DND-41 (cell line): Measurements from ENCODE around the gene CSRNP2.

ENCODE experiments used
- CTCF ChIP-seq: IDR thresholded peaks from 2 replicates; pipeline ENCODE4 v1.5.1; 2012; ENCODE audit warnings: borderline replicate concordance, low read length, moderate library complexity, mild to moderate bottlenecking; ENCODE audit not compliant: poor library complexity, severe bottlenecking; ENCODE audit errors: extremely low read depth
- EZH2 ChIP-seq: IDR thresholded peaks from 3 replicates; pipeline ENCODE4 v1.6.1; 2012; ENCODE audit warnings: borderline replicate concordance, low read depth, mild to moderate bottlenecking, moderate library complexity, low read length, inconsistent platforms; ENCODE audit not compliant: severe bottlenecking

- TF ChIP-seq EZH2 = no peak
- TF ChIP-seq CTCF = no peak
These were observed 2.0 kb downstream of the CSRNP2 start for GRCh38 chr12:51081421-51081820.
